Heart right ventricle (tissue), 16 donors: ENCODE results near the gene SMAD9. TPM values are rescaled to one million over a fixed set of nuclear protein-coding genes. Genes with fewer than 3 reads are reported as not detected.

ENCODE experiments used
- ATAC-seq, 8 donors: fragments of 200-7000 bp; cut with Tn5 transposase; one replicate each; pipeline ENCODE4 v1.9.1; 2020; ENCODE audit warnings: mild to moderate bottlenecking in 8 of 8, moderate library complexity in 8 of 8, moderate number of reproducible peaks in 1 of 8
- DNase-seq, 2 donors: peaks; one replicate each; pipeline ENCODE4 v3.0.0-alpha.2; 2020
- H3K27ac ChIP-seq, 10 donors: fragments of 200-600 bp; sonication (generic) in 2 of 10; one replicate each; pipeline versions ENCODE4 v1.5.0 to v1.8.0; 2020 to 2022; ENCODE audit warnings: mild to moderate bottlenecking in 3 of 10
- H3K27me3 ChIP-seq, 7 donors: fragments of 200-600 bp; one replicate each; pipeline ENCODE4 v1.8.0; 2021 to 2022; ENCODE audit warnings: mild to moderate bottlenecking in 2 of 7
- H3K36me3 ChIP-seq, 9 donors: fragments of 200-600 bp; sonication (generic) in 1 of 9; one replicate each; pipeline versions ENCODE4 v1.5.0 to v1.8.0; 2020 to 2022; ENCODE audit warnings: mild to moderate bottlenecking in 2 of 9
- H3K4me1 ChIP-seq, 9 donors: fragments of 200-600 bp; sonication (generic) in 1 of 9; one replicate each; pipeline versions ENCODE4 v1.5.0 to v1.8.0; 2020 to 2022; ENCODE audit warnings: mild to moderate bottlenecking in 4 of 9
- H3K4me3 ChIP-seq, 10 donors: fragments of 200-600 bp; sonication (generic) in 2 of 10; one replicate each; pipeline versions ENCODE4 v1.5.0 to v1.8.0; 2020 to 2022; ENCODE audit warnings: mild to moderate bottlenecking in 7 of 10, moderate library complexity in 2 of 10
- H3K9me3 ChIP-seq, 11 donors: fragments of 200-600 bp in 10 of 11; sonication (generic) in 2 of 11; one replicate each; pipeline versions ENCODE4 v1.5.0 to v1.8.0; 2013 to 2022; ENCODE audit warnings: mild to moderate bottlenecking in 2 of 11, control low read depth in 1 of 11, moderate library complexity in 1 of 11
- WGBS, 2 donors: extraction: QIAGEN DNeasy Blood & Tissue Kit; methylation state at CpG; one replicate each; pipeline ENCODE4 v1.1.7; 2013; ENCODE audit warnings: inconsistent platforms in 1 of 2; 5-methylcytosine and 5-hydroxymethylcytosine counted together
- intact Hi-C, 10 donors: fragments of 100-400 bp; cut with DNase I; formaldehyde crosslinking; loops; one replicate each; pipeline versions ENCODE4 v1.11.1 to v1.14.2; 2022
- polyA plus RNA-seq, 2 donors: library from polyadenylated mRNA; stranded (reverse); fragments of 200-250 nt; gene quantifications; one replicate each; pipeline ENCODE4 v1.2.3, GENCODE V29; 2013
- total RNA-seq, 10 donors: library from RNA; stranded (reverse); fragmentation: NEBNext Ultra II Directional in 3 of 10; extraction: Animal tissue kit (Norgen Biotek cat#: 25700) in 3 of 10; gene quantifications; one replicate each; pipeline versions ENCODE4 v1.2.1 to v1.2.4, GENCODE V29; 2021 to 2023
- TF ChIP-seq, protein P1 (sequence below), 9 donors: fragments of 200-600 bp; sonication (generic) in 2 of 9; IDR thresholded peaks; one replicate each; pipeline versions ENCODE4 v1.5.0 to v1.8.0; 2021 to 2022; ENCODE audit warnings: antibody characterized with exemption in 9 of 9, mild to moderate bottlenecking in 5 of 9, moderate library complexity in 1 of 9
- donor health status: Arrhythmogenic right ventricular cardiomyopathy.
- donor health status: ischemic (EF 13 %, LVEDD 7.1; RV severe dilation, severe dysfunction).
- donor health status: healthy with polysubstance abuse.
- donor health status: DM: no; HTN: yes; CAD: no.
- donor health status: DM: no; HTN: no; CAD: no.
- donor health status: ischemic (EF 25% LVEDD 6.9; RV normal size, moderate dysfunction).
- donor health status: ischemic (EF 25% LVEDD 5.7; RV mildly dilated, moderate dysfunction).
- donor health status: healthy.
- donor health status: DM: yes; HTN: yes; CAD: no.
- donor health status: Ischemic cardiomyopathy.
- donor health status: ischemic (EF 35%, LVEDD 5.7; RV mildly dilated, moderate dysfunction).
- donor health status: nonischemic (EF 11% LVEDD 7.7; RV severe dilation, severe dysfunction).
- donor health status: DM: yes; HTN: yes; CAD: no.
- donor health status: PGD.
- donor health status: ischemic (EF 29% LVEDD 5.4; RV normal size, mild dysfunction).
- donor health status: nonischemic (EF 23%, LVEDD 6.1; RV moderate dilation, normal function).

Gene SMAD9
- total and polyA plus RNA-seq, 12 donors, result 1.2 to 7.8 (median 3.4) TPM

GRCh38 chr13:36888645-36889044 lies 31.4 kb downstream of the SMAD9 start:
- Histone ChIP-seq H3K4me3 (no peak overlapping the region), H3K27ac (peak overlapping the region in 2 of 10 donors; percentile 27 to 30), H3K9me3 (no peaks in the 10 kb centered on the region), H3K4me1 (peaks cover 0 to 30% (median 0%) of the 10 kb centered on the region in 9 donors), H3K27me3 (no peaks in the 10 kb centered on the region), H3K36me3 (no peaks in the 10 kb centered on the region)
- 57 to 58% methylated on average over 3 of the region's 3 CpGs for WGBS, 2 donors
- TF ChIP-seq, protein P1, sequence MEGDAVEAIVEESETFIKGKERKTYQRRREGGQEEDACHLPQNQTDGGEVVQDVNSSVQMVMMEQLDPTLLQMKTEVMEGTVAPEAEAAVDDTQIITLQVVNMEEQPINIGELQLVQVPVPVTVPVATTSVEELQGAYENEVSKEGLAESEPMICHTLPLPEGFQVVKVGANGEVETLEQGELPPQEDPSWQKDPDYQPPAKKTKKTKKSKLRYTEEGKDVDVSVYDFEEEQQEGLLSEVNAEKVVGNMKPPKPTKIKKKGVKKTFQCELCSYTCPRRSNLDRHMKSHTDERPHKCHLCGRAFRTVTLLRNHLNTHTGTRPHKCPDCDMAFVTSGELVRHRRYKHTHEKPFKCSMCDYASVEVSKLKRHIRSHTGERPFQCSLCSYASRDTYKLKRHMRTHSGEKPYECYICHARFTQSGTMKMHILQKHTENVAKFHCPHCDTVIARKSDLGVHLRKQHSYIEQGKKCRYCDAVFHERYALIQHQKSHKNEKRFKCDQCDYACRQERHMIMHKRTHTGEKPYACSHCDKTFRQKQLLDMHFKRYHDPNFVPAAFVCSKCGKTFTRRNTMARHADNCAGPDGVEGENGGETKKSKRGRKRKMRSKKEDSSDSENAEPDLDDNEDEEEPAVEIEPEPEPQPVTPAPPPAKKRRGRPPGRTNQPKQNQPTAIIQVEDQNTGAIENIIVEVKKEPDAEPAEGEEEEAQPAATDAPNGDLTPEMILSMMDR (IDR thresholded peaks at IDR 0.05), result no peak
- intact Hi-C loops, result no loop called here
- DNase-seq (no peak), ATAC-seq (peak in 1 of 8 donors; percentile 55)

- Histone ChIP-seq H3K27ac (peak overlapping the region in 2 of 10 donors; percentile 27 to 30), H3K4me1 (peaks cover 0 to 30% (median 0%) of the 10 kb centered on the region in 9 donors), H3K36me3 (no peaks in the 10 kb centered on the region), H3K27me3 (no peaks in the 10 kb centered on the region), H3K9me3 (no peaks in the 10 kb centered on the region), H3K4me3 (no peak overlapping the region)
- DNase-seq (no peak), ATAC-seq (no peak)
- intact Hi-C loops, result no loop called here
- TF ChIP-seq, protein P1 (IDR thresholded peaks at IDR 0.05), result no peak
- WGBS, 2 donors, result 68 to 70% methylated on average over 9 of the region's 9 CpGs
Measured at GRCh38 chr13:36887758-36888521, 32.1 kb downstream of the SMAD9 start.

- no peaks in the 10 kb centered on the region for H3K27me3 ChIP-seq
- DNase-seq (no peak), ATAC-seq (no peak)
- no peaks in the 10 kb centered on the region for H3K36me3 ChIP-seq
- H3K27ac ChIP-seq, result no peak overlapping the region
- 70 to 78% methylated on average over 6 of the region's 6 CpGs for WGBS, 2 donors
- intact Hi-C loops, result no loop called here
- no peak overlapping the region for H3K4me3 ChIP-seq
- TF ChIP-seq, protein P1 (IDR thresholded peaks at IDR 0.05), result no peak
- H3K4me1 ChIP-seq, result peaks cover 0 to 26% (median 0%) of the 10 kb centered on the region in 9 donors
- no peaks in the 10 kb centered on the region for H3K9me3 ChIP-seq
Measured at GRCh38 chr13:36885901-36886300, 34.1 kb downstream of the SMAD9 start.

DNA sequence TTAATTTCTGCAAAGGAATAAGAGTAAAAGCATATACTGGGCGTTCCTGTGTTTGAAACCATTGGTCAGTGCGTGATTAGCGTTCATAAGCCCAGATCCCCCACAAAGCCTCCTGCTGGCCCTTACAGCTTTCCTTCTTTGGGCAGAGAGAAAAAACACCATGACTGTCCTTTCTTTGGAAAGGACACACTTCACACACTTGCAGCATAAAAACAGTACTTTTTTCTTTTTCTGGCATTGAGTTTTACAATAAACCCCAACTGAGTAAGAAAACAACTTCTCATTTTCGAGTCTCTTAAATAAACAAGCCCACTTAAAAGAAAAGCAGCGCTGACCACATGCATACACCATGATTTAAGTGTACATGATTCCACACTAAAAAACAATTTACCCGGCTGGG lies 35.8 kb downstream of the SMAD9 start:
- H3K27me3 ChIP-seq, result no peaks in the 10 kb centered on the region
- peaks cover 0 to 4% (median 0%) of the 10 kb centered on the region in 9 donors for H3K36me3 ChIP-seq
- peaks cover 0 to 24% (median 0%) of the 10 kb centered on the region in 9 donors for H3K4me1 ChIP-seq
- TF ChIP-seq, protein P1 (IDR thresholded peaks at IDR 0.05), result no peak
- intact Hi-C loops, result no loop called here
- WGBS, 2 donors, result 95 to 96% methylated on average over 6 of the region's 6 CpGs
- H3K9me3 ChIP-seq, result no peaks in the 10 kb centered on the region
- DNase-seq (no peak), ATAC-seq (no peak)
- H3K4me3 ChIP-seq, result no peak overlapping the region
- no peak overlapping the region for H3K27ac ChIP-seq
